Measurements from ENCODE around the gene TMEM258. TPM values are rescaled to one million over a fixed set of nuclear protein-coding genes. Genes with fewer than 3 reads are reported as not detected.
A peak's percentile ranks its signal among the peaks of the same experiment; 100 is the strongest.

Gene TMEM258
- total RNA-seq, 1 experiment from 2014 or later, result 201 TPM

DNA sequence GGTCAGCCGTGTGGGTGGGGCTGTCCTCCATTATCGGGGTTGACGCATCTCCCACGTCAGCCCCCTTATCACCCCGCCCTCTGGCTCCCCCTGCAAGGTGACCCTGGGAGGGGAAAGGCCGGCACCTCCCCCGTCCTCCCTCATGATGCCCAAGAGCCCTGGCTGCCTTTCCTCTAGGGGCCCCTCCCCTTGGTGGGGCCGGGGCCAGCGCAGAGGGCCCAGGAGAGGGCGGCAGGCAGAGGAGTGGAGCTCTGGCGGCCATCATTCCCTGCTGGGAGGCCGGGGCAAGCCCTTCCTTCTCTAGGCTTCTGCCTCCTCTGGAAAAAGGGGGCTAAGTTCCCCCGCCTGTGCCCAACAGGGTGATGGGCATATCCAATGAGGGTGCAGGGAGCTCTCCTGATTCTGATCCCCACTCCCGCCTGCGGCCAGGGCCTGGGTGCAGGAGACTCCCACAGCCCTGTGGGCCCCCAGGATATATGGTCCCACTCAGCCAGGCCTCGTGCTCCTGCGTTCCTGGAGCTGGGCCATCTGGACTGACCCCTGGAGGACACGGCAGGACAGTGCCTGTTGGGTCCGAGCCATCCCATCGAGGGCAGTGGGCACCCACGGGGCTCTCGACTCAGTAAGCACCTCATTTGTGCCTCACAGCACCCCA lies 27.7 kb downstream of the TMEM258 start:
- Histone ChIP-seq H2AFZ (ENCODE audit: low read length) (no peak overlapping the region), H2BK15ac (ENCODE audit: low read depth, low read length) (no peak overlapping the region), H3K79me2 (ENCODE audit: insufficient read depth, low read length) (no peaks in the 10 kb centered on the region), H2BK12ac (ENCODE audit: insufficient read length, low read depth, low read length) (no peak overlapping the region), H3K23me2 (ENCODE audit: insufficient read length, low read depth, low read length, poor library complexity, severe bottlenecking) (no peaks in the 10 kb centered on the region), H3K9ac (ENCODE audit: extremely low read depth, insufficient read length, low read length) (no peak overlapping the region), H3K56ac (ENCODE audit: insufficient read length, low read depth, low read length) (no peak overlapping the region), H3K9me3 (ENCODE audit: control insufficient read depth, low read depth, low read length) (no peaks in the 10 kb centered on the region), H4K8ac (replicated peaks; ENCODE audit: insufficient read length, low read depth, low read length) (no peak overlapping the region), H3K27ac (ENCODE audit: insufficient read length, low read depth, low read length) (no peak overlapping the region), H3K79me1 (ENCODE audit: insufficient read depth, low read depth, low read length, poor library complexity, severe bottlenecking) (no peaks in the 10 kb centered on the region), H3K14ac (ENCODE audit: insufficient read depth, low read length) (no peak overlapping the region; the same call in 1 of the 2 replicates), H4K20me1 (ENCODE audit: control insufficient read depth, insufficient read depth, insufficient read length) (no peaks in the 10 kb centered on the region), H2BK120ac (ENCODE audit: low read depth, low read length, poor library complexity, severe bottlenecking) (no peak overlapping the region), H3K27me3 (ENCODE audit: insufficient read depth, low read length) (no peaks in the 10 kb centered on the region), H3K23ac (ENCODE audit: insufficient read length, low read depth, low read length) (no peak overlapping the region), H4K5ac (ENCODE audit: insufficient read length, low read depth, low read length) (no peak overlapping the region), H3K4ac (ENCODE audit: low read depth, low read length) (no peak overlapping the region), H4K91ac (ENCODE audit: insufficient read length, low read depth, low read length) (no peak overlapping the region), H3K18ac (ENCODE audit: insufficient read length, low read depth, low read length) (no peak overlapping the region), H3T11ph (ENCODE audit: low read length) (no peak overlapping the region), H3K4me2 (ENCODE audit: insufficient read depth, insufficient read length, low read length) (no peak overlapping the region), H3K4me1 (ENCODE audit: insufficient read depth, low read length) (no peaks in the 10 kb centered on the region; the same call in 1 of the 2 replicates), H2BK5ac (ENCODE audit: insufficient read length, low read length) (no peak overlapping the region), H2BK20ac (ENCODE audit: low read depth, low read length, poor library complexity, severe bottlenecking) (no peak overlapping the region), H2AK5ac (ENCODE audit: insufficient read length, low read length) (no peak overlapping the region)
- Mint-ChIP-seq H3K27ac (no peak overlapping the region), H3K27me3 (ENCODE audit: low read depth) (no peaks in the 10 kb centered on the region), H3K4me1 (peaks cover 28 to 46% of the 10 kb centered on the region in 2 experiments), H3K9me3 (no peaks in the 10 kb centered on the region), H3K36me3 (ENCODE audit: insufficient read depth in 1 of 3, low read depth in 3 of 3) (no peaks in the 10 kb centered on the region; a peak in 1 of 7 replicates), H3K4me3 (no peak overlapping the region)
- WGBS (ENCODE audit: extremely low coverage, insufficient read length, low lambda C conversion rate), result no CpG with 5 or more reads among the region's 22 CpGs
- no peak for DNase-seq
- TF ChIP-seq, protein P1, sequence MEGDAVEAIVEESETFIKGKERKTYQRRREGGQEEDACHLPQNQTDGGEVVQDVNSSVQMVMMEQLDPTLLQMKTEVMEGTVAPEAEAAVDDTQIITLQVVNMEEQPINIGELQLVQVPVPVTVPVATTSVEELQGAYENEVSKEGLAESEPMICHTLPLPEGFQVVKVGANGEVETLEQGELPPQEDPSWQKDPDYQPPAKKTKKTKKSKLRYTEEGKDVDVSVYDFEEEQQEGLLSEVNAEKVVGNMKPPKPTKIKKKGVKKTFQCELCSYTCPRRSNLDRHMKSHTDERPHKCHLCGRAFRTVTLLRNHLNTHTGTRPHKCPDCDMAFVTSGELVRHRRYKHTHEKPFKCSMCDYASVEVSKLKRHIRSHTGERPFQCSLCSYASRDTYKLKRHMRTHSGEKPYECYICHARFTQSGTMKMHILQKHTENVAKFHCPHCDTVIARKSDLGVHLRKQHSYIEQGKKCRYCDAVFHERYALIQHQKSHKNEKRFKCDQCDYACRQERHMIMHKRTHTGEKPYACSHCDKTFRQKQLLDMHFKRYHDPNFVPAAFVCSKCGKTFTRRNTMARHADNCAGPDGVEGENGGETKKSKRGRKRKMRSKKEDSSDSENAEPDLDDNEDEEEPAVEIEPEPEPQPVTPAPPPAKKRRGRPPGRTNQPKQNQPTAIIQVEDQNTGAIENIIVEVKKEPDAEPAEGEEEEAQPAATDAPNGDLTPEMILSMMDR (conservative IDR thresholded peaks at IDR 0.05), result peak; percentile 20; the same call in 2 of the 3 replicates
